ENCODE measurements around the gene FBXO28. TPM values are rescaled to one million over a fixed set of nuclear protein-coding genes. Genes with fewer than 3 reads are reported as not detected.

The FBXO28 gene
- total RNA-seq, 2 experiments from 2014 or later = 19.5 to 20.0 TPM

DNA sequence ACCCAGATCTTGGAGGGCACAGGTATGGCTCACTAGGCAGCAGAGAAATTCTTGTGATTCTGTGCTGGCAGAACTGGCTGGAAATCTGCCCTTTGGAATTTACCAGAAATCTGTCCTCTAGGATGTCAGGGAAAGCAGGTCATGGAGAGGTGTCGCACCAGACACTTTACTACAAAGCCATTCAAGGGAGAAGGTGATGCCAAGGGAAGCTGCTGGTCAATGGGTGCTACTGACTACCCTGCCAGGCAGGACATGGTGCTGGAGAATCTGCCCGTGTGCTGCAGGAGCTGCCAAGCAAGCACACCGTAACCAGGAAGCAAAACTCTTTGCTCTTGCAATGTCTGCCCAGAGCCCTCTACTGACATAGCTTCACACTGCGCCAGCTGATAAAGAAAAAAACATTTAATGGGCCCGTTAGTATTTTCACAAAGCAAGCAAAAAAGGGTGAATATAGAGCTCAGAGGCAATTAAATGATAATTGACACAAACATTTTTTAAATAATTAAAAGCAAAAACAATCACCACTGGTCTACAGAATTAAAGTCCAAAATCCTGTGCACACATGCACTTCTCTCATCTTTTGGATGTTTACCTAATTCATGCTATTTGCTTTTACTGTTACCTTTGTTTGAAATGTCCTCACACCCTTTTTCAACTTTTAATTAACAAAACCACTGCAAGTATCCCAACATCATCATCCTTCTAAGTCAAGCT is 7.2 kb upstream of the FBXO28 start:
- H3K4me3 Mint-ChIP-seq = no peak overlapping the region
- intact Hi-C loops (cut with micrococcal nuclease) = no loop called here
- no peak overlapping the region for H3K27ac Mint-ChIP-seq
- H3K36me3 Mint-ChIP-seq = no peaks in the 10 kb centered on the region
- ChIA-PET CTCF (interaction anchor here (0.5 to 1.7 kb wide), 4 partner anchors 10 to 260 kb away, joined by 3 to 8 read pairs (median 3); no protein-coding TSS in a partner anchor), POLR2A (no interaction called here)
- no peaks in the 10 kb centered on the region for H3K9me3 Mint-ChIP-seq
- H3K4me1 Mint-ChIP-seq (ENCODE audit: low read depth) = peaks cover 3% of the 10 kb centered on the region
- peak; percentile 27 for DNase-seq
- no peaks in the 10 kb centered on the region for H3K27me3 Mint-ChIP-seq

DNA sequence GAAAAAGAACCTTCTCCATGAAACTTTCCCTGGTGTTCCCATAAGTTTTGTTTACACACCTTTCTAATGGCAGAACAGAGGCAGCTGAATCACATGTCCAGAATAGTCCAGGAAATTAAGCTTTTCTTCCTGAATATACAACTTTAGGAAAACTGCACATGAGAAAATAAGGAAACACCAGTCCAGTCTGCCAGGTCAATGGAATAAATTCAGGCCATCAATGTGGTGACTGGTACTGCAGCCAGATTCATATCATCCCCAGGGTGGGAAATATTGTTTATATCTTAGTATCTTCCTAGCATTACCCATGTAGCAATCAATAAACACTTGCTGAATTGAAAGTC is 6.7 kb upstream of the FBXO28 start:
- no peak overlapping the region for H3K27ac Mint-ChIP-seq
- no peak overlapping the region for H3K4me3 Mint-ChIP-seq
- intact Hi-C loops (cut with micrococcal nuclease) = no loop called here
- ChIA-PET CTCF (interaction anchor here (0.5 to 1.7 kb wide), 4 partner anchors 10 to 260 kb away, joined by 3 to 8 read pairs (median 3); no protein-coding TSS in a partner anchor), POLR2A (no interaction called here)
- H3K36me3 Mint-ChIP-seq = no peaks in the 10 kb centered on the region
- no peaks in the 10 kb centered on the region for H3K27me3 Mint-ChIP-seq
- no peaks in the 10 kb centered on the region for H3K9me3 Mint-ChIP-seq
- no peak for DNase-seq
- peaks cover 3% of the 10 kb centered on the region for H3K4me1 Mint-ChIP-seq (ENCODE audit: low read depth)

DNA sequence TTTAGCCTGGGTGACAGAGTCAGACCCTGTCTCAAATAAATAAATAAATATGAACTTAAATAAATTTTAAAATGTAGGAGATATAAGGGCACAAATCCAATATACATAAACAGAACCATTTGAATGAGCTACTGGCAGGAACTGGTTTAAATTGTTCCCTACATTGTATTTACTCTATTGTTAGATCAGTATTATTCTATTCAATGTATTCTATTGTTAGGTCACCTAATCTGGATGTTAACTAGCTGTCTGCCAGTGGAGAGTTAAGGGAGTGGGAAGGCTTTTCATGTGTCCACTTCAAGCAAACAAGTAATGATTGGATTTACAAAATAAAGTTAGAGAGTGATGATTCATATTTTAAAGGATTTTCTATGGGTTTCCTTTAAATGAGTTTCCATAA is 4.9 kb upstream of the FBXO28 start:
- DNase-seq = no peak
- Mint-ChIP-seq H3K4me1 (ENCODE audit: low read depth) (peaks cover 9% of the 10 kb centered on the region), H3K9me3 (no peaks in the 10 kb centered on the region), H3K36me3 (no peaks in the 10 kb centered on the region), H3K4me3 (no peak overlapping the region), H3K27ac (no peak overlapping the region), H3K27me3 (no peaks in the 10 kb centered on the region)
- CTCF ChIA-PET = no interaction called here
- POLR2A ChIA-PET = no interaction called here
- intact Hi-C loops (cut with micrococcal nuclease) = no loop called here

DNA sequence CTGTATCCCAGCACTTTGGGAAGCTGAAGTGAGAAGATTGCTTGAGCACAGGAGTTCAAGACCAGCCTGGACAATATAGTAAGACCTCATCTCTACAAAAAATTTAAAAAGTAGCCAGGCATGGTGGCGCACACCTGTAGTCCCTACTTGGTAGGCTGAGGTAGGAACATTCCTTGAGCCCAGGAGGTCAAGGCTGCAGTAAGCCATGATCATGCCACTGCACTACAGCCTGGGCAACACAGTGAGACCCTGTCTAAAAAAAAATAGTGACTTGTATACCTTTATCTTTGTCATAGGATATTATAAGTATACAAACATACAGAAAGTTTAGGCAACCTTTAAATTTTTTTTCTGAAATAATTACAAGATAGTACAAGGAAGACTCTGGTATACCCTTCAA is 3.9 kb upstream of the FBXO28 start:
- no peak for DNase-seq
- intact Hi-C loops (cut with micrococcal nuclease) = no loop called here
- Mint-ChIP-seq H3K27me3 (no peaks in the 10 kb centered on the region), H3K4me3 (no peak overlapping the region), H3K36me3 (no peaks in the 10 kb centered on the region), H3K27ac (no peak overlapping the region), H3K9me3 (no peaks in the 10 kb centered on the region), H3K4me1 (ENCODE audit: low read depth) (peaks cover 11% of the 10 kb centered on the region)
- POLR2A ChIA-PET = no interaction called here
- CTCF ChIA-PET = no interaction called here

DNA sequence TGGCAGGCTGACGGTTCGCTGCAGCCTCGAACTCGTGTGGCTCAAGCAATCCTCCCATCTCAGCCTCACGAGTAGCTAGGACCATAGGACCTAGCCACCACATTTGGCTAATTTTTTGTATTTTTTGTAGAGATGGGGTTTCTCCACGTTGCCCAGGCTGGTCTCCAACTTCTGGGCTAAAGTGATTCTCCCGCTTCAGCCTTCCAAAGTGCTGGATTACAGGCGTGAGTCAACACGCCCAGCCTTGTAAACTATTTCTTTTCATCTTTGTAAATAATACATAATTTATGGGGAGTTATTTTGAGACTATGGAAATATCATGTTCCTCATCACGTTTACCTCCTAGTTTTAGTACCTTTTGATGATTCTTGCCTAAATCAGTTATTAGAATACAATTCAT is 906 bp upstream of the FBXO28 start:
- ChIA-PET POLR2A (no interaction called here), CTCF (no interaction called here)
- Mint-ChIP-seq H3K36me3 (peaks cover 3% of the 10 kb centered on the region), H3K9me3 (no peaks in the 10 kb centered on the region), H3K4me1 (ENCODE audit: low read depth) (peaks cover 27% of the 10 kb centered on the region), H3K27me3 (no peaks in the 10 kb centered on the region), H3K27ac (no peak overlapping the region), H3K4me3 (no peak overlapping the region)
- intact Hi-C loops (cut with micrococcal nuclease) = no loop called here
- no peak for DNase-seq

DNA sequence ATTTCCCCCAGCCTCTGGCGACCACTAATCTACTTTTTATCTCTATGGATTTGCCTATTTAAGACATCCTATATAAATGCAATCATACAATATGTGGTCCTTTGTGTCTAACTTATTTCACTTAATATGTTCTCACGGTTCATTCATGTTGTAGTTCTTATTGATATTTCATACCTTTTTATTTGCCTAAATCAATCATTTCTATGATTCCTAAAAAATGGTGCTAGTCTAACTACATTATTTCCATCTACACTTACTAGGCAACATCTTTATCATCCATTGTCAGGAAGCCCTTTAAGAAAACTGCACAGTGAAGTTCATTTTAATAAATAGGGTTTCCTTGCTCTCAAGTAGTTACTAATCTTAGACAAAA is 380 bp upstream of the FBXO28 start:
- peak overlapping the region; percentile 78 for H3K4me3 Mint-ChIP-seq

DNA sequence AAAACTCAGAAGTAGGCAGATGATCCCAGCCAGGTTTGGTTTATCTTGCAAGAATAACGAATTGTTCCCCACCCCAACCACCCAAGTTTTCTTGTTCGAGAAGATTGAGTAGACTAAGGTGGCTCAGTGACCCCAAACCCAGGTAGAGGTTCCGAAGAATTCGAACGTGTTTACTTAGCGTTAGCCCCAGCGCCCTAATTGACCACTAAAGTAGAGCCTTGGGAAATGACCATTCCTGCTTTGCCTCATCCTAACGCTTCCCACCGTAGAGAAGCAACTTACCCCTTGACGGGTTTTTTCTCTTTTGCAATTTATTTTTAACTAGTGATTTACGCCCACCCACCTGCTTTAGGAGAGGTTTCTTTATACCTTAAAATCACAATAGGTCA is 870 bp downstream of the FBXO28 start:
- peak overlapping the region; percentile 78 for H3K4me3 Mint-ChIP-seq
- peaks cover 6% of the 10 kb centered on the region for H3K36me3 Mint-ChIP-seq
- no peaks in the 10 kb centered on the region for H3K9me3 Mint-ChIP-seq
- no peak for DNase-seq
- ChIA-PET CTCF (interaction anchor here (2.4 to 3.3 kb wide), 3 partner anchors 78 to 342 kb away, joined by 16 to 22 read pairs (median 17); no protein-coding TSS in a partner anchor), POLR2A (no interaction called here)
- no peaks in the 10 kb centered on the region for H3K27me3 Mint-ChIP-seq
- H3K4me1 Mint-ChIP-seq (ENCODE audit: low read depth) = peaks cover 33% of the 10 kb centered on the region
- intact Hi-C loops (cut with micrococcal nuclease) = loop anchor here (1.0 kb wide), 3 partner anchors 68 to 321 kb away; partner anchors contain the start of gene CNIH4
- H3K27ac Mint-ChIP-seq = peak overlapping the region; percentile 86

More for the DNA sequence above, 380 bp upstream of the FBXO28 start:
- ChIA-PET CTCF (interaction anchor here (3.3 kb wide), 1 partner anchor 220 kb away, joined by 22 read pairs; no protein-coding TSS in a partner anchor), POLR2A (interaction anchor here (0.6 kb wide), 1 partner anchor 220 kb away, joined by 3 read pairs; no protein-coding TSS in a partner anchor)
- Mint-ChIP-seq H3K4me1 (ENCODE audit: low read depth) (peaks cover 27% of the 10 kb centered on the region), H3K27ac (peak overlapping the region; percentile 86), H3K36me3 (peaks cover 3% of the 10 kb centered on the region), H3K27me3 (no peaks in the 10 kb centered on the region), H3K9me3 (no peaks in the 10 kb centered on the region)
- intact Hi-C loops (cut with micrococcal nuclease) = no loop called here
- no peak for DNase-seq

DNA sequence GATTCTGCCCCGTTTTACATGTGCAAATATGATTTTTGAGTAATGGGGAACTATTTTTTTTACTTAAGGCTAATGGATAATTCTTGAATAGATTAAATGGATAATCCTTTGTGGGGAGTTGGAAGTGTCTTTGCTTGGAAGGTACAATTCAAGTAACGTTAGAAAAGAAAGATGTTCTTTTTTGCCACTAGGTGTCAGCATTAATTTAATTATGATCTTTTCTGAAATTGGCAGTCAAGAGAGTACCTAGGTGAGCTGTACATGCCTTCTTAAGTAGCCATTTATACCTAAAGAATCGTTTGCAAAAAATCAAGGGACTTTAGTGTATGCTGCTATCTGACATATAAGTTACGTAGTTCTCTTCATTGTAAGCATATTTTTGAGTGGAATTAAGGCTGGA is 2.2 kb downstream of the FBXO28 start:
- H3K27me3 Mint-ChIP-seq = no peaks in the 10 kb centered on the region
- no peak for DNase-seq
- peak overlapping the region; percentile 33 for H3K4me3 Mint-ChIP-seq
- ChIA-PET CTCF (interaction anchor here (0.7 to 3.3 kb wide), 29 partner anchors 9 to 341 kb away, joined by 3 to 22 read pairs (median 4); partner anchors contain the start of gene NVL), POLR2A (no interaction called here)
- H3K27ac Mint-ChIP-seq = peak overlapping the region; percentile 25
- peaks cover 38% of the 10 kb centered on the region for H3K4me1 Mint-ChIP-seq (ENCODE audit: low read depth)
- H3K9me3 Mint-ChIP-seq = no peaks in the 10 kb centered on the region
- intact Hi-C loops (cut with micrococcal nuclease) = loop anchor here (1.0 kb wide), 3 partner anchors 53 to 341 kb away; no protein-coding TSS in a partner anchor
- H3K36me3 Mint-ChIP-seq = peaks cover 6% of the 10 kb centered on the region

DNA sequence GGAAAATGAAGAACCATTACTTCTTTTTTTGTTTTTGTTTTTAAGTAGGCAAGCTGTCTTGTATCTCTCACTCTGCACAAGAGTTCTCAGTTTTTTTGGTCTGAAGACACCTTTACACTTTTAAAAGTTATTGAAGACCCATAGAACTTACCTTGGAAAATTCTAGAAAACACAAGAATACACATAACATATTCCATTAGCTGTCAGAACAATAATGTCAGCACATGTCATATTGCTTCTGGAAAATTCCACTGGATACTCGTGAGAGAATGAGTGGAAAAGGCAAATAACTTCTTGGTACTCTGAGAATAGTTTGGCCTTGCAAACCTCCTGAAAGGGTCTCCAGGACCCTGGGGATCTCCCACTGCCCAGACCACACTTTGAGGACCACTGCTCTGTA is 4.8 kb downstream of the FBXO28 start:
- no peak for DNase-seq
- CTCF ChIA-PET = interaction anchor here (1.4 to 3.1 kb wide), 4 partner anchors 12 to 215 kb away, joined by 4 to 13 read pairs (median 10); no protein-coding TSS in a partner anchor
- no peak overlapping the region for H3K4me3 Mint-ChIP-seq
- POLR2A ChIA-PET = no interaction called here
- no peak overlapping the region for H3K27ac Mint-ChIP-seq
- no peaks in the 10 kb centered on the region for H3K9me3 Mint-ChIP-seq
- H3K27me3 Mint-ChIP-seq = no peaks in the 10 kb centered on the region
- intact Hi-C loops (cut with micrococcal nuclease) = no loop called here
- peaks cover 6% of the 10 kb centered on the region for H3K36me3 Mint-ChIP-seq
- H3K4me1 Mint-ChIP-seq (ENCODE audit: low read depth) = peaks cover 43% of the 10 kb centered on the region

DNA sequence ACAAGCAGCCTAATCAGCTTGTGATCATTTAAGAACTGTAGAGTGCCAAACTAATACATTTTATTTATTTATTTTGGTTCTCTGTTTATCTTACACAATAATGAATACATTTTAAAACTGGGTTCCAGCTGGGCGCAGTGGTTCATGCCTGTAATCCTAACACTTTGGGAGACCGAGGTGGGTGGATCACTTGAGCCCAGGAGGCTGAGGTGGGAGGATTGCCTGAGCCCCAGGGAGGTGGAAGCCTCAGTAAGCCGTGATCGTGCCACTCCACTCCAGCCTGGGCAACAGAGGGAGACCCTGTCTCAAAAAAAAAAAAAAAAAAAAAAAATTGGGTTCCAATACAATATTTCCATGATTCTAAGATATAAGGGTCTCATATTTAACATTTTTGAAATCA is 9.2 kb downstream of the FBXO28 start:
- intact Hi-C loops (cut with micrococcal nuclease) = no loop called here
- H3K36me3 Mint-ChIP-seq = peaks cover 3% of the 10 kb centered on the region
- H3K9me3 Mint-ChIP-seq = no peaks in the 10 kb centered on the region
- ChIA-PET POLR2A (no interaction called here), CTCF (interaction anchor here (1.0 kb wide), 1 partner anchor 333 kb away, joined by 3 read pairs; no protein-coding TSS in a partner anchor)
- DNase-seq = no peak
- no peaks in the 10 kb centered on the region for H3K27me3 Mint-ChIP-seq
- H3K4me3 Mint-ChIP-seq = no peak overlapping the region
- H3K27ac Mint-ChIP-seq = no peak overlapping the region
- H3K4me1 Mint-ChIP-seq (ENCODE audit: low read depth) = peaks cover 28% of the 10 kb centered on the region

DNA sequence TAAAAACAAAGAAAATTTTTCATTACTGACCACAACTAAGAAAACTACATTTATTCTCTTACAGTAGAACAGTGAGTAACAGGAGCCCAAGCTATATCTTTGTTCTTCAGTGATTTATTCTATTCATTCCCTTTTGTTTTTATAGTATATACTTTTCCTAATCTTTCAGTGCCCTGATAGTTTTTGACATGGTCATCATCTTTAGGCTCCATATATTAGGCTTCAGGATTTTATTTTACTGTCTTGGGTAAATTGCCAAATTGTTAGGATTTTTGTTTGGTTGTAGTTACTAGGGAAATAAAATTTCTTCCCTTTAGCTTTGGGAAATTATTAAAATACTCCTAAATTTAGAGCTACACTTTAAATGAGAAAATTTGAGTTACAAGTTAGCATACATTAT is 10.3 kb downstream of the FBXO28 start:
- Mint-ChIP-seq H3K36me3 (peaks cover 3% of the 10 kb centered on the region), H3K27ac (no peak overlapping the region), H3K27me3 (no peaks in the 10 kb centered on the region), H3K9me3 (no peaks in the 10 kb centered on the region), H3K4me3 (no peak overlapping the region), H3K4me1 (ENCODE audit: low read depth) (peaks cover 28% of the 10 kb centered on the region)
- ChIA-PET CTCF (interaction anchor here (0.6 to 1.1 kb wide), 2 partner anchors 28 to 938 kb away, joined by 3 read pairs; no protein-coding TSS in a partner anchor), POLR2A (interaction anchor here (0.7 kb wide), 1 partner anchor 26 kb away, joined by 3 read pairs; no protein-coding TSS in a partner anchor)
- no peak for DNase-seq
- intact Hi-C loops (cut with micrococcal nuclease) = no loop called here

DNA sequence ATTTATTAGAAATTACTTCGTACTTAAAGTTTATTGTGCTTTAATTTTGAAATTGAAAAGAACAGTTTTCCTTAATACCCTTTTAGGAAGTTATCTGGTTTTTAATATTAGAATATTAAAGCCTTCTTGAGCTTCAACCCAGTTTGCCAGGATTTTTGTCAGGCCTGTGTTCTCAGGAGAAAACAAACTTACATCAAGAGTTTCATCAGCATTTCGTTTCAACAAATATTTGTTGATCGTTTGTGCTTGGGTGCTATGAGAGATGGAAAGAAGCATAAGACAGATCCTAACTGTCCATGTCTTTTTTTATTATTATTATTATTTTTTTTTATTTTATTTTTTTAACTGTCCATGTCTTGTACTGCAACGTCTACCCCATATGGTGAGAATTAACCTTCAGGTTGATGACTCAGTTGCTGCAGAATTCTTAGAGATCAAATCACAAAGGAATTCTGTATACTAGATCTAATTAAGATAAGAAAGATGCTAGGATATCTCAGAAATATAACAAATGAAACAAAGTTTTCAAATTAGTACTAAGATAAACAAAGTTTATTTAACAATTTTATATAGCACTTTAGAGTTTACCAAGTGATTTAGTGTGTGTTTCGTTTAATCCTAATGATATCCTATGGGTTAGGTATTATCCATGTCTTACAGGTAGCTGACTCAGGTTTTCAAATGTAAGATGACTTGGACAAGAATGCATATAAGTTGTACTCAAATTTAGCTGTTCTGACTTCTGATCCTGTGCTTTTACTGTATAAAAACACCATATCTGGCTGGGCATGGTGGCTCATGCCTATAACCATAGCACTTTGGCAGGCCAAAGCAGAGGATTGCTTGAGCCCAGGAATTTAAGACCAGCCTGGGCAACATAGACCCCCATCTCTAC is 14.3 kb downstream of the FBXO28 start:
- peaks cover 22% of the 10 kb centered on the region for H3K36me3 Mint-ChIP-seq
- POLR2A ChIA-PET = no interaction called here
- intact Hi-C loops (cut with micrococcal nuclease) = no loop called here

More for the DNA sequence above, 14.3 kb downstream of the FBXO28 start:
- no peak overlapping the region for H3K27ac Mint-ChIP-seq
- H3K4me3 Mint-ChIP-seq = no peak overlapping the region
- CTCF ChIA-PET = interaction anchor here (1.7 kb wide), 1 partner anchor 12 kb away, joined by 9 read pairs; no protein-coding TSS in a partner anchor
- no peaks in the 10 kb centered on the region for H3K27me3 Mint-ChIP-seq
- H3K9me3 Mint-ChIP-seq = no peaks in the 10 kb centered on the region
- no peak for DNase-seq
- H3K4me1 Mint-ChIP-seq (ENCODE audit: low read depth) = peaks cover 9% of the 10 kb centered on the region
